ENCODE results near the gene FDCSP. TPM values are rescaled to one million over a fixed set of nuclear protein-coding genes. Genes with fewer than 3 reads are reported as not detected.

Gene FDCSP
- total and polyA plus RNA-seq, 2 of the 8 experiments (the other 6 are each of a cell fraction or from before 2014, with no cell fraction given), result not detected

- H2BK5ac ChIP-seq (ENCODE audit: low read depth, low read length), result no peak overlapping the region
- ChIA-PET CTCF (ENCODE audit: partially characterized antibody) (no interaction called here), POLR2A (ENCODE audit: partially characterized antibody) (no interaction called here)
These were observed 34.3 kb upstream of the FDCSP start for GRCh38 chr4:70191647-70192046.

More at GRCh38 chr4:70191647-70192046, 34.3 kb upstream of the FDCSP start:
- DNase-seq (ENCODE audit: low read depth in 1 of 2, low spot score in 2 of 2), result no peak
- Histone ChIP-seq H2BK12ac (ENCODE audit: low read depth, low read length) (no peak overlapping the region), H3K36me3 (ENCODE audit: control insufficient read depth in 2 of 4, insufficient read depth in 4 of 4, low read length in 3 of 4) (no peaks in the 10 kb centered on the region), H3K79me2 (ENCODE audit: control insufficient read depth in 1 of 2, insufficient read depth in 2 of 2, low read length in 2 of 2) (no peaks in the 10 kb centered on the region), H2AFZ (ENCODE audit: low read length) (no peak overlapping the region), H3K4ac (replicated peaks; ENCODE audit: insufficient read length, low read depth, low read length) (no peak overlapping the region), H2BK120ac (replicated peaks; ENCODE audit: low read depth, low read length) (no peak overlapping the region), H3K4me2 (ENCODE audit: insufficient read depth in 1 of 2, low read depth in 2 of 2, low read length in 2 of 2) (no peak overlapping the region), H3K14ac (ENCODE audit: insufficient read length) (no peak overlapping the region), H4K8ac (ENCODE audit: extremely low read depth, insufficient read depth, low read length) (no peak overlapping the region), H3K9me3 (ENCODE audit: insufficient read depth in 2 of 2, low read depth in 1 of 2, low read length in 1 of 2) (no peaks in the 10 kb centered on the region), H2AK5ac (ENCODE audit: low read depth, low read length) (no peak overlapping the region), H4K20me1 (replicated peaks in 1 of 2; ENCODE audit: control insufficient read depth in 1 of 2, insufficient read depth in 2 of 2, low read length in 2 of 2) (no peaks in the 10 kb centered on the region), H3K4me1 (replicated peaks in 1 of 4; ENCODE audit: control insufficient read depth in 3 of 4, insufficient read depth in 4 of 4, low read length in 3 of 4) (no peaks in the 10 kb centered on the region), H3K4me3 (ENCODE audit: extremely low read depth in 1 of 4, insufficient read depth in 2 of 4, low read depth in 3 of 4, low read length in 4 of 4) (no peak overlapping the region), H2BK20ac (ENCODE audit: low read length) (no peak overlapping the region), H3K23ac (ENCODE audit: insufficient read length) (no peak overlapping the region), H3K56ac (replicated peaks; ENCODE audit: insufficient read length, low read depth, low read length) (no peak overlapping the region), H4K91ac (replicated peaks; ENCODE audit: insufficient read length, low read length) (no peak overlapping the region), H3K18ac (ENCODE audit: extremely low read depth, low read length) (no peak overlapping the region), H2BK15ac (ENCODE audit: low read length) (no peak overlapping the region), H3K27me3 (replicated peaks in 1 of 4; ENCODE audit: control insufficient read depth in 3 of 4, extremely low read depth in 1 of 4, insufficient read depth in 3 of 4, low read length in 3 of 4) (no peaks in the 10 kb centered on the region), H4K5ac (ENCODE audit: insufficient read length, low read depth, low read length) (no peak overlapping the region), H3K79me1 (ENCODE audit: low read depth, low read length) (no peaks in the 10 kb centered on the region), H3K9ac (replicated peaks in 1 of 4; ENCODE audit: extremely low read depth in 1 of 4, low read depth in 3 of 4, low read length in 3 of 4) (no peak overlapping the region), H3K23me2 (ENCODE audit: low read depth, low read length) (no peaks in the 10 kb centered on the region), H3K27ac (ENCODE audit: low read depth, low read length) (no peak overlapping the region)
- no peak for FAIRE-seq
- 92% methylated on average over 1 of the region's 1 CpG; no CpG with 5 or more reads in 1 of the 2 experiments for WGBS, 2 experiments (ENCODE audit: extremely low coverage in 1 of 2, insufficient coverage in 1 of 2, insufficient read length in 1 of 2, insufficient replicate concordance in 2 of 2, low coverage in 1 of 2, low lambda C conversion rate in 2 of 2, missing lambda C conversion rate in 1 of 2)
- TF ChIP-seq RNF2 (IDR thresholded peaks at IDR 0.05; ENCODE audit: borderline replicate concordance, low read depth, low read length, missing control alignments, poor library complexity, severe bottlenecking), result no peak
- no peak for TF ChIP-seq HDAC2 (IDR thresholded peaks at IDR 0.05; ENCODE audit: borderline replicate concordance in 1 of 2, low read depth in 2 of 2, low read length in 2 of 2)
- TF ChIP-seq EP300 (IDR thresholded peaks at IDR 0.05; ENCODE audit: borderline replicate concordance in 1 of 2, low read depth in 2 of 2, low read length in 2 of 2), result no peak
- no peak for TF ChIP-seq USF2 (IDR thresholded peaks at IDR 0.05; ENCODE audit: low read length)
